Stimulated activated naive CD8-positive, alpha-beta T cell treated with anti-CD3 and anti-CD28 coated beads, Interleukin-15, Interleukin-2, amounts not matched to agents 100 ng/mL and 50 ng/mL, for 24 hours (primary cell): ENCODE measurements around the gene CACNA2D2.

Experiments
- H3K27ac Mint-ChIP-seq: one replicate; pipeline ENCODE4 v1.8.0; 2021; ENCODE audit warnings: mild to moderate bottlenecking, mixed read lengths
- H3K27me3 Mint-ChIP-seq: one replicate; pipeline ENCODE4 v1.8.0; 2021; ENCODE audit warnings: mixed read lengths
- H3K36me3 Mint-ChIP-seq: one replicate; pipeline ENCODE4 v1.8.0; 2021; ENCODE audit warnings: low read depth, mixed read lengths
- H3K4me1 Mint-ChIP-seq: one replicate; pipeline ENCODE4 v1.8.0; 2021; ENCODE audit warnings: low read depth, mixed read lengths
- H3K4me3 Mint-ChIP-seq: one replicate; pipeline ENCODE4 v1.8.0; 2021; ENCODE audit warnings: mild to moderate bottlenecking, mixed read lengths
- H3K9me3 Mint-ChIP-seq: one replicate; pipeline ENCODE4 v1.8.0; 2021; ENCODE audit warnings: mixed read lengths

Gene CACNA2D2

GRCh38 chr3:50320853-50321335, 182.5 kb downstream of the CACNA2D2 start:
- peaks cover 8% of the 10 kb centered on the region for H3K36me3 Mint-ChIP-seq
- H3K27ac Mint-ChIP-seq = peak overlapping the region; percentile 40
- H3K27me3 Mint-ChIP-seq = no peaks in the 10 kb centered on the region
- H3K4me3 Mint-ChIP-seq = peak overlapping the region; percentile 91
- H3K4me1 Mint-ChIP-seq = peaks cover 44% of the 10 kb centered on the region
- no peaks in the 10 kb centered on the region for H3K9me3 Mint-ChIP-seq

- peak overlapping the region; percentile 91 for H3K4me3 Mint-ChIP-seq
- H3K27ac Mint-ChIP-seq = no peak overlapping the region
- peaks cover 44% of the 10 kb centered on the region for H3K4me1 Mint-ChIP-seq
- no peaks in the 10 kb centered on the region for H3K27me3 Mint-ChIP-seq
- H3K9me3 Mint-ChIP-seq = no peaks in the 10 kb centered on the region
- peaks cover 8% of the 10 kb centered on the region for H3K36me3 Mint-ChIP-seq
These were observed 183.4 kb downstream of the CACNA2D2 start for GRCh38 chr3:50319894-50320625.

GRCh38 chr3:50319181-50319893, 184.1 kb downstream of the CACNA2D2 start:
- Mint-ChIP-seq H3K4me3 (peak overlapping the region; percentile 26), H3K27ac (no peak overlapping the region), H3K27me3 (no peaks in the 10 kb centered on the region), H3K36me3 (peaks cover 8% of the 10 kb centered on the region), H3K9me3 (no peaks in the 10 kb centered on the region), H3K4me1 (peaks cover 37% of the 10 kb centered on the region)

- H3K27ac Mint-ChIP-seq = no peak overlapping the region
- peaks cover 37% of the 10 kb centered on the region for H3K4me1 Mint-ChIP-seq
- H3K9me3 Mint-ChIP-seq = no peaks in the 10 kb centered on the region
- H3K27me3 Mint-ChIP-seq = no peaks in the 10 kb centered on the region
- H3K36me3 Mint-ChIP-seq = peaks cover 8% of the 10 kb centered on the region
- H3K4me3 Mint-ChIP-seq = no peak overlapping the region
These were observed 184.8 kb downstream of the CACNA2D2 start for GRCh38 chr3:50318615-50319014.

- Mint-ChIP-seq H3K27ac (no peak overlapping the region), H3K9me3 (no peaks in the 10 kb centered on the region), H3K27me3 (no peaks in the 10 kb centered on the region), H3K4me1 (peaks cover 37% of the 10 kb centered on the region), H3K4me3 (no peak overlapping the region), H3K36me3 (peaks cover 8% of the 10 kb centered on the region)
These were observed 185.3 kb downstream of the CACNA2D2 start for GRCh38 chr3:50318163-50318562.

GRCh38 chr3:50317300-50317699, 186.1 kb downstream of the CACNA2D2 start:
- peaks cover 37% of the 10 kb centered on the region for H3K4me1 Mint-ChIP-seq
- peaks cover 8% of the 10 kb centered on the region for H3K36me3 Mint-ChIP-seq
- no peaks in the 10 kb centered on the region for H3K9me3 Mint-ChIP-seq
- H3K27me3 Mint-ChIP-seq = no peaks in the 10 kb centered on the region
- H3K27ac Mint-ChIP-seq = no peak overlapping the region
- no peak overlapping the region for H3K4me3 Mint-ChIP-seq

GRCh38 chr3:50316657-50317242, 186.7 kb downstream of the CACNA2D2 start:
- H3K4me3 Mint-ChIP-seq = no peak overlapping the region
- no peaks in the 10 kb centered on the region for H3K9me3 Mint-ChIP-seq
- H3K36me3 Mint-ChIP-seq = peaks cover 8% of the 10 kb centered on the region
- peaks cover 37% of the 10 kb centered on the region for H3K4me1 Mint-ChIP-seq
- no peak overlapping the region for H3K27ac Mint-ChIP-seq
- H3K27me3 Mint-ChIP-seq = no peaks in the 10 kb centered on the region

- H3K27me3 Mint-ChIP-seq = no peaks in the 10 kb centered on the region
- H3K27ac Mint-ChIP-seq = no peak overlapping the region
- no peak overlapping the region for H3K4me3 Mint-ChIP-seq
- no peaks in the 10 kb centered on the region for H3K9me3 Mint-ChIP-seq
- peaks cover 10% of the 10 kb centered on the region for H3K36me3 Mint-ChIP-seq
- peaks cover 28% of the 10 kb centered on the region for H3K4me1 Mint-ChIP-seq
These were observed 188.6 kb downstream of the CACNA2D2 start for GRCh38 chr3:50314816-50315215.

- H3K9me3 Mint-ChIP-seq = no peaks in the 10 kb centered on the region
- H3K4me3 Mint-ChIP-seq = no peak overlapping the region
- H3K36me3 Mint-ChIP-seq = peaks cover 14% of the 10 kb centered on the region
- H3K27me3 Mint-ChIP-seq = no peaks in the 10 kb centered on the region
- H3K27ac Mint-ChIP-seq = no peak overlapping the region
- H3K4me1 Mint-ChIP-seq = peaks cover 25% of the 10 kb centered on the region
These were observed 189.1 kb downstream of the CACNA2D2 start for GRCh38 chr3:50314342-50314741.
